HepG2 (cell line): ENCODE measurements around the gene SLC1A5. TPM values are rescaled to one million over a fixed set of nuclear protein-coding genes. Genes with fewer than 3 reads are reported as not detected.

ENCODE experiments used
- ATAC-seq: fragments of 200-7000 bp; cut with Tn5 transposase; 3 replicates; pipeline ENCODE4 v1.9.1; 2020; ENCODE audit warnings: mild to moderate bottlenecking, moderate library complexity
- BruUV-seq: library from RNA; stranded (reverse); fragments of 400-500 nt; replicated peaks from 2 replicates; lab custom pipeline; 2021; lab: Mats Ljungman, UMichigan
- CTCF ChIA-PET: fragments of 300-600 bp; formaldehyde crosslinking; extraction: SDS; loops from one replicate; lab custom pipeline; 2021; ENCODE audit warnings: low total read pairs, inconsistent platforms, low intra/inter-chr PET ratio; lab: Yijun Ruan, JAX
- POLR2A ChIA-PET: fragments of 350-600 bp; sonication (Branson Sonifier 250); formaldehyde crosslinking; loops from one replicate; lab custom pipeline; 2020; ENCODE audit warnings: antibody characterized with exemption, inconsistent platforms; lab: Yijun Ruan, JAX
- DNase-seq: peaks from one replicate; pipeline ENCODE4 v3.0.0-alpha.2; 2015; ENCODE audit warnings: low spot score
- FAIRE-seq: peaks from 3 replicates; lab custom pipeline; 2011; peaks lifted over from hg19 to GRCh38; lab: Jason Lieb, UNC
- H2AFZ ChIP-seq: one replicate; pipeline ENCODE4 v1.6.1; 2011; ENCODE audit warnings: low read length, inconsistent platforms
- H3K27ac ChIP-seq: fragments of 300-600 bp; 3 replicates; pipeline ENCODE4 v1.8.0; 2011; ENCODE audit warnings: mixed run types, mild to moderate bottlenecking, mixed read lengths, low read length, inconsistent platforms; ENCODE audit not compliant: insufficient read depth; ENCODE audit errors: extremely low read length
- H3K27me3 ChIP-seq, 2 experiments: fragments of 200-600 bp in 1 of 2; 2 replicates in 1 of 2; 3 replicates in 1 of 2; pipeline versions ENCODE4 v1.6.0 to v1.8.0; 2011; ENCODE audit warnings: low read length in 2 of 2, mild to moderate bottlenecking in 2 of 2, moderate library complexity in 2 of 2, inconsistent platforms in 1 of 2; ENCODE audit not compliant: insufficient read depth in 2 of 2, control insufficient read depth in 1 of 2
- H3K36me3 ChIP-seq, 2 experiments: fragments of 200-600 bp in 1 of 2; replicated peaks in 1 of 2; 2 replicates in 1 of 2; 3 replicates in 1 of 2; pipeline versions ENCODE4 v1.5.1 to v1.8.0; 2011; ENCODE audit warnings: low read length in 2 of 2, inconsistent platforms in 1 of 2; ENCODE audit not compliant: insufficient read depth in 2 of 2, control insufficient read depth in 1 of 2
- H3K4me1 ChIP-seq: 2 replicates; pipeline ENCODE4 v1.5.1; 2012; ENCODE audit warnings: low read length, inconsistent platforms; ENCODE audit not compliant: insufficient read depth
- H3K4me2 ChIP-seq: 2 replicates; pipeline ENCODE4 v1.6.0; 2011; ENCODE audit warnings: low read depth, low read length, inconsistent platforms
- H3K4me3 ChIP-seq, 3 experiments: fragments of 200-600 bp in 1 of 3; sonication (generic), shearing (Covaris generic) in 1 of 3; replicated peaks in 1 of 3; 2 replicates each; pipeline ENCODE4 v1.5.1; 2011 to 2016; ENCODE audit warnings: low read length in 3 of 3, inconsistent platforms in 2 of 3, low read depth in 2 of 3, mild to moderate bottlenecking in 2 of 3, control low read depth in 1 of 3, mixed read lengths in 1 of 3; ENCODE audit not compliant: insufficient read depth in 1 of 3
- H3K79me2 ChIP-seq: one replicate; pipeline ENCODE4 v1.6.1; 2011; ENCODE audit warnings: low read length, inconsistent platforms; ENCODE audit not compliant: insufficient read depth
- H3K9ac ChIP-seq: 2 replicates; pipeline ENCODE4 v1.6.0; 2011; ENCODE audit warnings: mild to moderate bottlenecking, low read depth, low read length, inconsistent platforms; ENCODE audit not compliant: insufficient read depth
- H3K9me3 ChIP-seq: 2 replicates; pipeline ENCODE4 v1.5.1; 2012; ENCODE audit warnings: mild to moderate bottlenecking, low read length
- H4K20me1 ChIP-seq: 2 replicates; pipeline ENCODE4 v1.6.0; 2011; ENCODE audit warnings: inconsistent platforms, mild to moderate bottlenecking, low read length, moderate library complexity; ENCODE audit not compliant: insufficient read depth
- IKZF4 ChIP-seq: sonication (generic); formaldehyde crosslinking; IDR thresholded peaks from 2 replicates; pipeline ENCODE4 v1.5.1; 2020; ENCODE audit warnings: borderline replicate concordance, mild to moderate bottlenecking, low read depth, missing genetic modification reagents; ENCODE audit errors: not compliant biosample characterization
- JUNB ChIP-seq: sonication (generic); formaldehyde crosslinking; IDR thresholded peaks from 2 replicates; pipeline ENCODE4 v1.8.0; 2022; ENCODE audit warnings: missing genetic modification reagents, mild to moderate bottlenecking, borderline replicate concordance
- RBFOX2 ChIP-seq: fragments of 200-400 bp; formaldehyde crosslinking; IDR thresholded peaks from 2 replicates; pipeline ENCODE4 v1.6.1; 2017; ENCODE audit warnings: low read depth, mild to moderate bottlenecking, low read length
- SALL2 ChIP-seq: sonication (generic); formaldehyde crosslinking; IDR thresholded peaks from 2 replicates; pipeline ENCODE4 v1.8.1; 2023; ENCODE audit warnings: mild to moderate bottlenecking, missing genetic modification reagents, inconsistent platforms
- WGBS: methylation state at CpG from one replicate; pipeline ENCODE4 v1.1.6; 2017; ENCODE audit warnings: low lambda C conversion rate; 5-methylcytosine and 5-hydroxymethylcytosine counted together
- in situ Hi-C: cut with HindIII; loops from 2 replicates; pipeline ENCODE4 v1.10.0; 2017; ENCODE audit warnings: low pct_unique_long_range_greater_than_20kb; ENCODE audit not compliant: extremely low pct_ligation_motif_present
- intact Hi-C: fragments of 100-400 bp; cut with micrococcal nuclease; formaldehyde crosslinking; loops from one replicate; pipeline ENCODE4 v1.10.0; 2022; ENCODE audit not compliant: unreplicated experiment
- polyA plus RNA-seq, 8 experiments: library from polyadenylated mRNA; depleted of rRNA in 3 of 8; stranded (reverse) in 7 of 8; unstranded in 1 of 8; fragments of >200 nt; fragmentation: Illumina TruSeq in 4 of 8; extraction: Trizol in 4 of 8; gene quantifications; 2 replicates each; pipeline versions ENCODE4 v1.2.1 to v1.2.3, GENCODE V29; 2011 to 2016; ENCODE audit warnings: low read depth in 4 of 8, missing spikeins in 1 of 8, mixed read lengths in 1 of 8; ENCODE audit not compliant: insufficient read depth in 1 of 8
- total RNA-seq, 5 experiments: library from RNA; depleted of rRNA; stranded (reverse); fragments of >200 nt; fragmentation: Illumina TruSeq; extraction: Trizol; gene quantifications; 2 replicates each; pipeline ENCODE4 v1.2.3, GENCODE V29; 2016; ENCODE audit warnings: low read depth in 1 of 5
- TF ChIP-seq, protein P1 (sequence below): sonication (generic); formaldehyde crosslinking; IDR thresholded peaks from 2 replicates; pipeline ENCODE4 v1.5.0; 2020; ENCODE audit warnings: mild to moderate bottlenecking, missing genetic modification reagents

Gene SLC1A5
- total and polyA plus RNA-seq, 2 of the 13 experiments (the other 11 are each of a cell fraction or from before 2014, with no cell fraction given), result 120 to 159 TPM

- no TSS peak for BruUV-seq
- WGBS, result 98% methylated on average over 11 of the region's 11 CpGs
- peaks cover 32% of the 10 kb centered on the region; the same call in 1 of the 2 replicates for H4K20me1 ChIP-seq
- no peak overlapping the region for H3K4me2 ChIP-seq
- no peak overlapping the region for H3K9ac ChIP-seq
- H2AFZ ChIP-seq, result no peak overlapping the region
- DNase-seq (no peak), FAIRE-seq (no peak), ATAC-seq (no peak)
- ChIA-PET CTCF (no interaction called here), POLR2A (interaction anchor here (1.2 to 1.3 kb wide), 2 partner anchors 9 to 12 kb away, joined by 3 to 5 read pairs; no protein-coding TSS in a partner anchor)
- H3K36me3 ChIP-seq, result peaks cover 30 to 44% of the 10 kb centered on the region in 2 experiments
- intact Hi-C loops (no loop called here), in situ Hi-C loops (no loop called here)
- H3K4me1 ChIP-seq, result peaks cover 23% of the 10 kb centered on the region
- no peak overlapping the region for H3K4me3 ChIP-seq
- H3K27ac ChIP-seq, result no peak overlapping the region
- peaks cover 4% of the 10 kb centered on the region for H3K79me2 ChIP-seq
- no peaks in the 10 kb centered on the region for H3K27me3 ChIP-seq
- no peak for TF ChIP-seq JUNB (CRISPR knock-in tag)
- peak; percentile 13; the same call in 1 of the 2 replicates for TF ChIP-seq RBFOX2
- TF ChIP-seq, protein P1, sequence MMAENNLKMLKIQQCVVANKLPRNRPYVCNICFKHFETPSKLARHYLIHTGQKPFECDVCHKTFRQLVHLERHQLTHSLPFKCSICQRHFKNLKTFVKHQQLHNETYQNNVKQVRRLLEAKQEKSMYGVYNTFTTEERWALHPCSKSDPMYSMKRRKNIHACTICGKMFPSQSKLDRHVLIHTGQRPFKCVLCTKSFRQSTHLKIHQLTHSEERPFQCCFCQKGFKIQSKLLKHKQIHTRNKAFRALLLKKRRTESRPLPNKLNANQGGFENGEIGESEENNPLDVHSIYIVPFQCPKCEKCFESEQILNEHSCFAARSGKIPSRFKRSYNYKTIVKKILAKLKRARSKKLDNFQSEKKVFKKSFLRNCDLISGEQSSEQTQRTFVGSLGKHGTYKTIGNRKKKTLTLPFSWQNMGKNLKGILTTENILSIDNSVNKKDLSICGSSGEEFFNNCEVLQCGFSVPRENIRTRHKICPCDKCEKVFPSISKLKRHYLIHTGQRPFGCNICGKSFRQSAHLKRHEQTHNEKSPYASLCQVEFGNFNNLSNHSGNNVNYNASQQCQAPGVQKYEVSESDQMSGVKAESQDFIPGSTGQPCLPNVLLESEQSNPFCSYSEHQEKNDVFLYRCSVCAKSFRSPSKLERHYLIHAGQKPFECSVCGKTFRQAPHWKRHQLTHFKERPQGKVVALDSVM (CRISPR knock-in tag), result peak; percentile 86
- no peak for TF ChIP-seq SALL2 (CRISPR knock-in tag)
- TF ChIP-seq IKZF4, result no peak
- no peaks in the 10 kb centered on the region for H3K9me3 ChIP-seq
Observed at GRCh38 chr19:46775642-46776258, 12.6 kb downstream of the SLC1A5 start.
